Pancreas (tissue), 10 donors: ENCODE measurements around the gene MAZ. TPM values are rescaled to one million over a fixed set of nuclear protein-coding genes. Genes with fewer than 3 reads are reported as not detected.

ENCODE experiments used
- ATAC-seq, 4 donors: fragments of 200-7000 bp; cut with Tn5 transposase; one replicate each; pipeline versions ENCODE4 v1.8.0 to v1.9.1; 2020; ENCODE audit warnings: mild to moderate bottlenecking in 4 of 4, moderate library complexity in 4 of 4
- DNase-seq, 6 donors: peaks; one replicate each; pipeline ENCODE4 v3.0.0-alpha.2; 2020
- FAIRE-seq: peaks from 2 replicates; lab custom pipeline; 2012; peaks lifted over from hg19 to GRCh38; lab: Jason Lieb, UNC
- H3K27ac ChIP-seq, 4 donors: fragments of 200-600 bp; sonication (generic); 1 replicate in 3 of 4; 2 replicates in 1 of 4; pipeline versions ENCODE4 v1.5.0 to v1.8.0; 2020
- H3K27me3 ChIP-seq, 4 donors: fragments of 200-600 bp; one replicate each; pipeline ENCODE4 v1.8.0; 2021
- H3K36me3 ChIP-seq, 3 donors: fragments of 200-600 bp; sonication (generic) in 1 of 3; one replicate each; pipeline versions ENCODE4 v1.5.0 to v1.8.0; 2020 to 2021
- H3K4me1 ChIP-seq, 3 donors: fragments of 200-600 bp; one replicate each; pipeline ENCODE4 v1.8.0; 2021
- H3K4me3 ChIP-seq, 4 donors: fragments of 200-600 bp; sonication (generic) in 2 of 4; one replicate each; pipeline versions ENCODE4 v1.5.0 to v1.8.0; 2020 to 2021
- H3K9me3 ChIP-seq, 4 donors: fragments of 200-600 bp; one replicate each; pipeline ENCODE4 v1.8.0; 2021
- CTCF ChIP-seq, 4 donors: fragments of 200-600 bp; sonication (generic) in 3 of 4; IDR thresholded peaks; one replicate each; pipeline versions ENCODE4 v1.5.0 to v1.8.0; 2021; ENCODE audit warnings: antibody characterized with exemption in 4 of 4
- WGBS, 2 donors: extraction: QIAGEN DNeasy Blood & Tissue Kit; methylation state at CpG; one replicate each; pipeline ENCODE4 v1.1.7; 2013; 5-methylcytosine and 5-hydroxymethylcytosine counted together
- intact Hi-C, 3 donors: fragments of 100-400 bp; cut with DNase I; formaldehyde crosslinking; loops; one replicate each; pipeline versions ENCODE4 v1.11.1 to v1.14.2; 2022
- polyA plus RNA-seq, 2 donors: library from polyadenylated mRNA; stranded (reverse); fragments of 200-250 nt; gene quantifications; one replicate each; pipeline ENCODE4 v1.2.3, GENCODE V29; 2013
- total RNA-seq, 6 donors: library from RNA; stranded (reverse); fragmentation: NEBNext Ultra II Directional in 4 of 6; extraction: Animal tissue kit (Norgen Biotek cat#: 25700) in 4 of 6; gene quantifications; one replicate each; pipeline versions ENCODE4 v1.2.1 to v1.2.4, GENCODE V29; 2021 to 2023
- donor health status: healthy with polysubstance abuse.
- donor health status: DM: no; HTN: no; CAD: no; lungs with moderate emphysema.
- donor health status: DM: no; HTN: no; CAD: no.
- donor health status: control.
- donor health status: control.
- donor health status: Bipolar disorder and iron deficiency.
- donor health status: DM: yes; HTN: yes; CAD: no.
- donor health status: DM: no; HTN: no; CAD: no.
- donor health status: DM: no; HTN: no; CAD: no.
- donor health status: DM: yes; HTN: yes; CAD: no.

The MAZ gene
- total and polyA plus RNA-seq, 8 donors: 84.8 to 122 (median 96.2) TPM

GRCh38 chr16:29805232-29806098 is 864 bp upstream of the MAZ start:
- peak; percentile 97 to 99 (median 98) for DNase-seq
- intact Hi-C loops: loop anchor here in 1 of 3 donors (2.0 kb wide), 1 partner anchor 17 kb away; no protein-coding TSS in a partner anchor
- no peak for TF ChIP-seq CTCF (IDR thresholded peaks at IDR 0.05)
- H3K9me3 ChIP-seq: no peaks in the 10 kb centered on the region
- FAIRE-seq: no peak
- peak; percentile 86 to 92 (median 90) for ATAC-seq
- H3K27ac ChIP-seq: peak overlapping the region; percentile 93 to 97 (median 95)
- H3K4me1 ChIP-seq: peaks cover 0 to 10% (median 0%) of the 10 kb centered on the region in 3 donors
- no peaks in the 10 kb centered on the region for H3K36me3 ChIP-seq
- 0 to 1% methylated on average over 71 to 97 of the region's 103 CpGs for WGBS, 2 donors
- peak overlapping the region; percentile 60 to 84 (median 78) for H3K4me3 ChIP-seq
- no peaks in the 10 kb centered on the region for H3K27me3 ChIP-seq

- no peak for ATAC-seq
- TF ChIP-seq CTCF (IDR thresholded peaks at IDR 0.05): no peak
- intact Hi-C loops: no loop called here
- FAIRE-seq: no peak
- H3K4me1 ChIP-seq: peaks cover 0 to 15% (median 0%) of the 10 kb centered on the region in 3 donors
- H3K4me3 ChIP-seq: peak overlapping the region; percentile 18 to 60 (median 42)
- no peaks in the 10 kb centered on the region for H3K9me3 ChIP-seq
- peak; percentile 70 to 91 (median 74) for DNase-seq
- peak overlapping the region; percentile 47 to 86 (median 71) for H3K27ac ChIP-seq
- H3K27me3 ChIP-seq: no peaks in the 10 kb centered on the region
- WGBS, 2 donors: 0 to 1% methylated on average over 56 to 99 of the region's 99 CpGs
- H3K36me3 ChIP-seq: no peaks in the 10 kb centered on the region
Measured at GRCh38 chr16:29806641-29807425, 504 bp downstream of the MAZ start.

- Histone ChIP-seq H3K27me3 (no peaks in the 10 kb centered on the region), H3K36me3 (no peaks in the 10 kb centered on the region), H3K4me3 (peak overlapping the region; percentile 6 to 60 (median 30)), H3K27ac (peak overlapping the region; percentile 47 to 86 (median 71)), H3K4me1 (peaks cover 0 to 20% (median 0%) of the 10 kb centered on the region in 3 donors), H3K9me3 (no peaks in the 10 kb centered on the region)
- peak; percentile 76 to 90 (median 78) for DNase-seq
- intact Hi-C loops: no loop called here
- ATAC-seq: peak in 3 of 4 donors; percentile 2 to 8 (median 3)
- no peak for FAIRE-seq
- TF ChIP-seq CTCF (IDR thresholded peaks at IDR 0.05): peak in 1 of 4 donors; percentile 13
- WGBS, 2 donors: 31 to 34% methylated on average over 62 to 69 of the region's 69 CpGs
Measured at GRCh38 chr16:29807426-29808218, 1.3 kb downstream of the MAZ start.

GRCh38 chr16:29808219-29808900 is 2.0 kb downstream of the MAZ start:
- peak overlapping the region in 2 of 4 donors; percentile 55 to 60 for H3K4me3 ChIP-seq
- peak in 4 of 6 donors; percentile 37 to 81 (median 54) for DNase-seq
- no peak for FAIRE-seq
- no peak for ATAC-seq
- peak overlapping the region; percentile 47 to 86 (median 71) for H3K27ac ChIP-seq
- intact Hi-C loops: no loop called here
- no peaks in the 10 kb centered on the region for H3K36me3 ChIP-seq
- peaks cover 0 to 20% (median 0%) of the 10 kb centered on the region in 3 donors for H3K4me1 ChIP-seq
- WGBS, 2 donors: 69 to 71% methylated on average over 25 of the region's 25 CpGs
- H3K27me3 ChIP-seq: no peaks in the 10 kb centered on the region
- no peak for TF ChIP-seq CTCF (IDR thresholded peaks at IDR 0.05)
- no peaks in the 10 kb centered on the region for H3K9me3 ChIP-seq
